KMS-11 (cell line): ENCODE data around the gene ZBTB7C.

Source experiments
- H2AFZ ChIP-seq: fragments of 200-600 bp; sonication (generic); 2 replicates; pipeline ENCODE4 v1.6.1; 2016; ENCODE audit warnings: antibody characterized with exemption, mixed run types, low read depth
- H3K27ac ChIP-seq: fragments of 200-600 bp; sonication (generic); 2 replicates; pipeline ENCODE4 v1.6.1; 2016; ENCODE audit warnings: mild to moderate bottlenecking, mixed run types
- H3K27me3 ChIP-seq: fragments of 200-600 bp; sonication (generic); 2 replicates; pipeline ENCODE4 v1.6.1; 2017; ENCODE audit warnings: mild to moderate bottlenecking, low read depth, mixed run types, moderate library complexity; ENCODE audit not compliant: insufficient read depth
- H3K36me3 ChIP-seq: fragments of 200-600 bp; sonication (generic); 2 replicates; pipeline ENCODE4 v1.6.1; 2017; ENCODE audit warnings: mild to moderate bottlenecking, mixed run types; ENCODE audit not compliant: insufficient read depth
- H3K4me1 ChIP-seq: fragments of 200-600 bp; sonication (generic); 2 replicates; pipeline ENCODE4 v1.6.1; 2016; ENCODE audit warnings: mild to moderate bottlenecking, low read depth, mixed run types; ENCODE audit not compliant: poor library complexity, severe bottlenecking
- H3K4me2 ChIP-seq: fragments of 200-600 bp; sonication (generic); 2 replicates; pipeline ENCODE4 v1.7.0; 2016; ENCODE audit warnings: mild to moderate bottlenecking, mixed run types
- H3K4me3 ChIP-seq: fragments of 200-600 bp; sonication (generic); IDR thresholded peaks from 2 replicates; pipeline ENCODE4 v1.6.1; 2017; ENCODE audit warnings: low read depth, low read length, mixed read lengths; ENCODE audit not compliant: insufficient read depth
- H3K79me2 ChIP-seq: fragments of 200-600 bp; sonication (generic); 2 replicates; pipeline ENCODE4 v1.6.1; 2016; ENCODE audit warnings: low read depth, mixed run types; ENCODE audit not compliant: insufficient read depth
- H3K9ac ChIP-seq: fragments of 200-600 bp; sonication (generic); 2 replicates; pipeline ENCODE4 v1.6.1; 2016; ENCODE audit warnings: mild to moderate bottlenecking, mixed run types
- H4K20me1 ChIP-seq: fragments of 200-600 bp; sonication (generic); 2 replicates; pipeline ENCODE4 v1.6.1; 2016; ENCODE audit warnings: mild to moderate bottlenecking, mixed run types; ENCODE audit not compliant: insufficient read depth
- CTCF ChIP-seq: fragments of 200-600 bp; sonication (generic); conservative IDR thresholded peaks from 2 replicates; pipeline ENCODE4 v1.6.1; 2017; ENCODE audit warnings: low read depth, mild to moderate bottlenecking, antibody characterized with exemption, low read length, moderate library complexity, mixed read lengths

ZBTB7C gene

GRCh38 chr18:47978603-47979002 lies 430.6 kb downstream of the ZBTB7C start:
- H3K79me2 ChIP-seq = no peaks in the 10 kb centered on the region
- no peaks in the 10 kb centered on the region for H3K36me3 ChIP-seq
- no peak overlapping the region for H3K4me3 ChIP-seq
- H3K27ac ChIP-seq = no peak overlapping the region
- H2AFZ ChIP-seq = no peak overlapping the region
- no peak overlapping the region for H3K9ac ChIP-seq
- no peak overlapping the region for H3K4me2 ChIP-seq
- no peaks in the 10 kb centered on the region for H3K27me3 ChIP-seq
- no peak for TF ChIP-seq CTCF
- no peaks in the 10 kb centered on the region for H4K20me1 ChIP-seq
- H3K4me1 ChIP-seq = no peaks in the 10 kb centered on the region

- Histone ChIP-seq H4K20me1 (no peaks in the 10 kb centered on the region), H3K79me2 (no peaks in the 10 kb centered on the region), H3K4me1 (no peaks in the 10 kb centered on the region), H3K27ac (no peak overlapping the region), H3K36me3 (no peaks in the 10 kb centered on the region), H3K27me3 (no peaks in the 10 kb centered on the region), H2AFZ (no peak overlapping the region), H3K9ac (no peak overlapping the region), H3K4me3 (no peak overlapping the region), H3K4me2 (no peak overlapping the region)
- TF ChIP-seq CTCF = no peak
These were observed 431.0 kb downstream of the ZBTB7C start for GRCh38 chr18:47978141-47978540.
